ENCODE data around the gene TRIM9. TPM values are rescaled to one million over a fixed set of nuclear protein-coding genes. Genes with fewer than 3 reads are reported as not detected.

The TRIM9 gene
- total RNA-seq, 4 donors from 2014 or later: 0.56 to 2.6 (median 1.8) TPM

DNA sequence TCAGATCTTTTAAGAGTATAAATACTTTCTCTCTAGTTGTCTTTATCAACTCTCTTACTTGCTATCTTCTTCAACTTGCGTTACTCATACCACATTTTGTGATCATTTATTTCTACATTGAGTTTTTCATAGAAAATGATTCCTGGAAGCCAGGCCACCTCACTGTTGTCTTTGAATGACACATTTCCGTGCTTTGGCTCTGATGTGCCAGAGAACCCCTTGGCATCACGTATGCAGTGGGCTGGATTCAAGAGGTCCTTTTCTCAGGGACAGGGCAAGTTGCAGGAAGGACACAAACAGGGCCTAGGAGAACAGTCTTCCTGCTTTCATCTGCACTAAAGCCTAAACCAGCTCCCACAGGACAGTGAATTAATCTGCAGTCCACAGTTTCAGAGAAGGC is 80.3 kb downstream of the TRIM9 start:
- H3K27ac ChIP-seq: no peak overlapping the region
- H3K4me1 ChIP-seq: no peaks in the 10 kb centered on the region
- no peaks in the 10 kb centered on the region for H3K9me3 ChIP-seq
- DNase-seq: no peak
- no peaks in the 10 kb centered on the region for H3K36me3 ChIP-seq
- no peaks in the 10 kb centered on the region for H3K27me3 ChIP-seq
- intact Hi-C loops (cut with DNase I): no loop called here
- no peak overlapping the region for H3K4me3 ChIP-seq (replicated peaks in 1 of 3)
- no peak for TF ChIP-seq POLR2A (IDR thresholded peaks at IDR 0.05)
- TF ChIP-seq, protein P1, sequence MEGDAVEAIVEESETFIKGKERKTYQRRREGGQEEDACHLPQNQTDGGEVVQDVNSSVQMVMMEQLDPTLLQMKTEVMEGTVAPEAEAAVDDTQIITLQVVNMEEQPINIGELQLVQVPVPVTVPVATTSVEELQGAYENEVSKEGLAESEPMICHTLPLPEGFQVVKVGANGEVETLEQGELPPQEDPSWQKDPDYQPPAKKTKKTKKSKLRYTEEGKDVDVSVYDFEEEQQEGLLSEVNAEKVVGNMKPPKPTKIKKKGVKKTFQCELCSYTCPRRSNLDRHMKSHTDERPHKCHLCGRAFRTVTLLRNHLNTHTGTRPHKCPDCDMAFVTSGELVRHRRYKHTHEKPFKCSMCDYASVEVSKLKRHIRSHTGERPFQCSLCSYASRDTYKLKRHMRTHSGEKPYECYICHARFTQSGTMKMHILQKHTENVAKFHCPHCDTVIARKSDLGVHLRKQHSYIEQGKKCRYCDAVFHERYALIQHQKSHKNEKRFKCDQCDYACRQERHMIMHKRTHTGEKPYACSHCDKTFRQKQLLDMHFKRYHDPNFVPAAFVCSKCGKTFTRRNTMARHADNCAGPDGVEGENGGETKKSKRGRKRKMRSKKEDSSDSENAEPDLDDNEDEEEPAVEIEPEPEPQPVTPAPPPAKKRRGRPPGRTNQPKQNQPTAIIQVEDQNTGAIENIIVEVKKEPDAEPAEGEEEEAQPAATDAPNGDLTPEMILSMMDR (IDR thresholded peaks at IDR 0.05): no peak
- WGBS, 2 donors: 73 to 75% methylated on average over 3 of the region's 3 CpGs

DNA sequence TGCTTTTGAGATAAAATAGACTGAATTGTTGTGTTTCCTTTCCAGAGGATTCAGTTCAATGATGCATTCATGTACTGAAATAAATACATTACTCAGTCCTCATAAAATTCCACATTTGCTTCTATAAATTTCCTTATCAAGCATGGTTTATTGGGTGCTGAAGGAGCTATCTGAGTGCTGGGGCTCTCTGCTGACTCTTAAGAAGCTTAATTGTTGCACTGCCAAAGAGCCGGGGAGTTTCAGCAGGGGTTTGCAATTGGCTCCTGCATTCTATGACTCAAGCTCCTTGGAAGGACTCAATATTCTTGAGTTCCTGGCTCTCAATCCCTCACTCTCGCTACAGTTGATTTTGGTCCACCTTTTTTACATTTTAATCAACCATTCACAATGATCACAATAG is 80.8 kb downstream of the TRIM9 start:
- H3K36me3 ChIP-seq: no peaks in the 10 kb centered on the region
- WGBS, 2 donors: 17 to 38% methylated on average over 2 of the region's 2 CpGs
- no peaks in the 10 kb centered on the region for H3K9me3 ChIP-seq
- TF ChIP-seq, protein P1 (IDR thresholded peaks at IDR 0.05): no peak
- H3K4me1 ChIP-seq: peaks cover 1 to 4% of the 10 kb centered on the region in 2 donors
- no peaks in the 10 kb centered on the region for H3K27me3 ChIP-seq
- no peak overlapping the region for H3K4me3 ChIP-seq (replicated peaks in 1 of 3)
- no peak overlapping the region for H3K27ac ChIP-seq
- DNase-seq: peak; percentile 66 to 73
- intact Hi-C loops (cut with DNase I): no loop called here

DNA sequence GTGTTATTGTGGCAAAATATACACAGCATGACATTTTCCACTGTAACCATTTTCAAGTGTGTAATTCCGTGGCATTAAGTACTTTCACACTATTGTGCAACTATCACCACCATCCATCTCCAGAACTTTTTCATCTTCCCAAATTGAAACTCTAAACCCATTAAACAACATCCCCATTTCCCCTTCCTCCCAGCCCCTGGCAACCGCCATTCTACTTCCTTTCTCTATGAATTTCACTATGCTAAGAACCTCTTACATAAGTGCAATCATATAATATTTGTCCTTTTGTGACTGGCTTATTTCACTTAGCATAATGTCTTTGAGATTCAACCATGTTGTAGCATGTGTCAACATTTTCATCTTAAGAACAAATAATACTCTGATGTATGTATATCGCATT is 82.8 kb downstream of the TRIM9 start:
- H3K9me3 ChIP-seq: no peaks in the 10 kb centered on the region
- intact Hi-C loops (cut with DNase I): no loop called here

DNA sequence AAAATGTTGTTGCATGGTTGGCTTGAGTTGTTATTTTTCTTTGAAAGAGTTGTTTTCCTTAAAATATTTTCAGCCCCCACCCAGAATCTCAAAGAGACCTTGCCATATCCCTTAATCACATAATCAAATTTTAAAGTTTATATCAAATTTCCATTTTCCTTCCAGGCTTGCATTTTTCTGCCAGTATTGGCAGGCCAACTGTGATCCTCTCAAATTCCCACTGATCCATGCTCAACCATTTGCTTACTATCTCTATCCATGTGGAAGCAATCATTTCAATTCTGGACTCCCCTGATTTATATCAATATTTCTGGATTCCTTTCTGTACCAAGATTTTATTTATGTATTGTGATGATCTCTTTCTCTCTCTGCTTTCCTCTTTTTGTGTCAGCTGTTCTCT is 86.5 kb downstream of the TRIM9 start:
- Histone ChIP-seq H3K9me3 (no peaks in the 10 kb centered on the region), H3K27me3 (no peaks in the 10 kb centered on the region), H3K36me3 (no peaks in the 10 kb centered on the region), H3K4me3 (replicated peaks in 1 of 3) (no peak overlapping the region), H3K27ac (peak overlapping the region in 1 of 3 donors; percentile 43), H3K4me1 (peaks cover 39 to 42% of the 10 kb centered on the region in 2 donors)
- intact Hi-C loops (cut with DNase I): no loop called here
- no peak for DNase-seq
- TF ChIP-seq POLR2A (IDR thresholded peaks at IDR 0.05): no peak
- TF ChIP-seq, protein P1 (IDR thresholded peaks at IDR 0.05): no peak

More for the DNA sequence above, 82.8 kb downstream of the TRIM9 start:
- no peak overlapping the region for H3K27ac ChIP-seq
- WGBS, 2 donors: 88 to 90% methylated on average over 3 of the region's 3 CpGs
- H3K4me3 ChIP-seq (replicated peaks in 1 of 3): no peak overlapping the region
- no peaks in the 10 kb centered on the region for H3K36me3 ChIP-seq
- DNase-seq: no peak
- no peaks in the 10 kb centered on the region for H3K27me3 ChIP-seq
- H3K4me1 ChIP-seq: peaks cover 19 to 22% of the 10 kb centered on the region in 2 donors
- TF ChIP-seq, protein P1 (IDR thresholded peaks at IDR 0.05): no peak
- no peak for TF ChIP-seq POLR2A (IDR thresholded peaks at IDR 0.05)

DNA sequence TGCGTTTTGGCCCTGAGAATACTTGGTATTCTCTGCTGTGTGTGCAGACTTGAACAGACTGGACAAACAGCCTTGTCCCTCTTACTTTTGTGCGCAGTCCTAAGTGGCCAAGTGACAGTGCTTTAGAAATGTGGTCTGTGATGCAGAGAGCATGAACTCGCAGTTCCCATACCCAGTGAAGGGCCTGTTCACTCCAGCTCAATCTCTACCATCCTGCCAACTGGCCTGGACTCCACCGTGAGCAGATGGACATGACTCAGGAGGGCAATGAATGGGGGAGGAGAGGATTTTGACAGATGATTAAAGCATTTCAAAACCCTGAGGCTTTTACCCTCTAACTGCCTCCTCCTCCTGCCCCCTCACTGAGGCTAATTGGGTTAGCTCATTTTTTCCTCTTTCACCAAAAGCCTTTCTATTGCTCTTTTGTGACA is 88.1 kb downstream of the TRIM9 start:
- Histone ChIP-seq H3K9me3 (no peaks in the 10 kb centered on the region), H3K36me3 (no peaks in the 10 kb centered on the region), H3K4me1 (peaks cover 39 to 42% of the 10 kb centered on the region in 2 donors), H3K27me3 (no peaks in the 10 kb centered on the region), H3K4me3 (replicated peaks in 1 of 3) (no peak overlapping the region), H3K27ac (peak overlapping the region; percentile 24 to 66 (median 40))
- WGBS, 2 donors: 18 to 30% methylated on average over 4 of the region's 4 CpGs
- peak; percentile 78 to 85 for DNase-seq
- peak in 1 of 2 donors; percentile 30 for TF ChIP-seq POLR2A (IDR thresholded peaks at IDR 0.05)
- TF ChIP-seq, protein P1 (IDR thresholded peaks at IDR 0.05): no peak
- intact Hi-C loops (cut with DNase I): no loop called here

Measured in thyroid gland (tissue), 4 donors.